Measurements from ENCODE around the gene KPNA1.

Gene KPNA1

GRCh38 chr3:122415104-122415744 is 99.5 kb downstream of the KPNA1 start:
- DNase-seq (ENCODE audit: low read depth): no peak

GRCh38 chr3:122414391-122414790 is 100.3 kb downstream of the KPNA1 start:
- DNase-seq (ENCODE audit: low read depth): no peak

GRCh38 chr3:122410639-122411038 is 104.1 kb downstream of the KPNA1 start:
- DNase-seq (ENCODE audit: low read depth): no peak

- DNase-seq (ENCODE audit: low read depth): no peak
Measured at GRCh38 chr3:122410111-122410510, 104.6 kb downstream of the KPNA1 start.

- no peak for DNase-seq (ENCODE audit: low read depth)
Measured at GRCh38 chr3:122409446-122409845, 105.3 kb downstream of the KPNA1 start.

GRCh38 chr3:122407946-122408345 is 106.8 kb downstream of the KPNA1 start:
- DNase-seq (ENCODE audit: low read depth): no peak

GRCh38 chr3:122406198-122406597 is 108.5 kb downstream of the KPNA1 start:
- no peak for DNase-seq (ENCODE audit: low read depth)

GRCh38 chr3:122405015-122405414 is 109.7 kb downstream of the KPNA1 start:
- no peak for DNase-seq (ENCODE audit: low read depth)

GRCh38 chr3:122403489-122403888 is 111.2 kb downstream of the KPNA1 start:
- no peak for DNase-seq (ENCODE audit: low read depth)

- DNase-seq (ENCODE audit: low read depth): no peak
Measured at GRCh38 chr3:122398920-122399319, 115.8 kb downstream of the KPNA1 start.

GRCh38 chr3:122397201-122397600 is 117.5 kb downstream of the KPNA1 start:
- DNase-seq (ENCODE audit: low read depth): no peak

GRCh38 chr3:122396511-122396910 is 118.2 kb downstream of the KPNA1 start:
- DNase-seq (ENCODE audit: low read depth): no peak

- DNase-seq (ENCODE audit: low read depth): no peak
Measured at GRCh38 chr3:122395582-122395981, 119.2 kb downstream of the KPNA1 start.

- DNase-seq (ENCODE audit: low read depth): no peak
Measured at GRCh38 chr3:122394173-122394572, 120.6 kb downstream of the KPNA1 start.

- DNase-seq (ENCODE audit: low read depth): no peak
Measured at GRCh38 chr3:122392868-122393844, 121.6 kb downstream of the KPNA1 start.

- no peak for DNase-seq (ENCODE audit: low read depth)
Measured at GRCh38 chr3:122391681-122392446, 122.9 kb downstream of the KPNA1 start.

GRCh38 chr3:122390665-122391064 is 124.1 kb downstream of the KPNA1 start:
- no peak for DNase-seq (ENCODE audit: low read depth)

GRCh38 chr3:122389892-122390291 is 124.8 kb downstream of the KPNA1 start:
- no peak for DNase-seq (ENCODE audit: low read depth)

GRCh38 chr3:122389197-122389596 is 125.5 kb downstream of the KPNA1 start:
- no peak for DNase-seq (ENCODE audit: low read depth)

- DNase-seq (ENCODE audit: low read depth): no peak
Measured at GRCh38 chr3:122387709-122388108, 127.0 kb downstream of the KPNA1 start.

- DNase-seq (ENCODE audit: low read depth): peak; percentile 93
Measured at GRCh38 chr3:122383771-122384697, 130.7 kb downstream of the KPNA1 start, which contains the start of gene FAM162A. FAM162A (plus strand) TSS chr3:122384182; CDS start chr3:122384266, 84 bp downstream.

Data from activated T-helper 9 cell treated with anti-CD3 and anti-CD28 coated beads, Interleukin-2, amount 50 U/mL, for 16 hours (primary cell).